SJCRH30 (cell line): Measurements from ENCODE around the gene APBB1IP. TPM values are rescaled to one million over a fixed set of nuclear protein-coding genes. Genes with fewer than 3 reads are reported as not detected.
A peak's percentile ranks its signal among the peaks of the same experiment; 100 is the strongest.

ENCODE experiments used
- DNase-seq, 2 experiments: peaks; one replicate each; pipeline ENCODE4 v3.0.0-alpha.2; 2015 to 2020
- H3K27ac ChIP-seq: fragments of 250-450 bp; sonication (Bioruptor Pico); 2 replicates; pipeline ENCODE4 v1.5.1; 2020; ENCODE audit warnings: mild to moderate bottlenecking, moderate library complexity
- H3K27me3 ChIP-seq: fragments of 250-450 bp; sonication (Bioruptor Pico); 2 replicates; pipeline ENCODE4 v1.5.1; 2020; ENCODE audit warnings: mild to moderate bottlenecking, moderate library complexity
- H3K36me3 ChIP-seq: fragments of 250-450 bp; sonication (Bioruptor Pico); 2 replicates; pipeline ENCODE4 v1.5.1; 2020; ENCODE audit warnings: mild to moderate bottlenecking, moderate library complexity
- H3K4me1 ChIP-seq: fragments of 250-450 bp; sonication (Bioruptor Pico); 2 replicates; pipeline ENCODE4 v1.5.1; 2020; ENCODE audit warnings: mild to moderate bottlenecking, moderate library complexity
- H3K4me3 ChIP-seq: fragments of 250-450 bp; sonication (Bioruptor Pico); 2 replicates; pipeline ENCODE4 v1.5.1; 2020; ENCODE audit warnings: mild to moderate bottlenecking, moderate library complexity
- H3K9me3 ChIP-seq: fragments of 250-450 bp; sonication (Bioruptor Pico); replicated peaks from 2 replicates; pipeline ENCODE4 v1.5.1; 2020; ENCODE audit warnings: mild to moderate bottlenecking, moderate library complexity
- total RNA-seq: library from RNA; depleted of rRNA; stranded (reverse); fragments of >200 nt; shearing (Covaris generic); gene quantifications from 2 replicates; pipeline ENCODE4 v1.2.3, GENCODE V29; 2014

Gene APBB1IP
- total RNA-seq, 1 experiment from 2014 or later = not detected

DNA sequence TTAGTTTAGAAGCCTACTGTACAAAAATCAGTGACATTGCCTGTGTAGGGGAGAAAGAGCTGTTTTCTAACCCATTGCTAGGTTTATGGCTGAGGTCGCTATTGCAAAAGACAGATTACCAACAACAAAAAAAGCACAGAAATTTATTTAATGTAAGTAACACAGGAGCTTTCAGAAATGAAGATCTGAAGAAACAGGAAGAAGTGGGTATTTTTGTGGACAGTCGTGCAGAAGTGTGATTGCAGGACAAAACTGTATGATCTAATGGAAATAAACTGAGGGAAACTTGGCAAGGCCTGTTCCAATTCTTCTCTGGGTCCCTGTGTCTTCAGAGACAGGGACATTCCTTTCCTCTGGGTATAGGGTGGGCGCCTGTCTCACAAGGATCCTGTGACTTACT, 87.4 kb downstream of the APBB1IP start:
- Histone ChIP-seq H3K4me3 (no peak overlapping the region), H3K36me3 (no peaks in the 10 kb centered on the region), H3K4me1 (no peaks in the 10 kb centered on the region), H3K27me3 (no peaks in the 10 kb centered on the region), H3K9me3 (no peaks in the 10 kb centered on the region), H3K27ac (no peak overlapping the region)
- no peak for DNase-seq

GRCh38 chr10:26527018-26527417, 88.9 kb downstream of the APBB1IP start:
- DNase-seq = no peak
- Histone ChIP-seq H3K36me3 (no peaks in the 10 kb centered on the region), H3K27ac (no peak overlapping the region)

DNA sequence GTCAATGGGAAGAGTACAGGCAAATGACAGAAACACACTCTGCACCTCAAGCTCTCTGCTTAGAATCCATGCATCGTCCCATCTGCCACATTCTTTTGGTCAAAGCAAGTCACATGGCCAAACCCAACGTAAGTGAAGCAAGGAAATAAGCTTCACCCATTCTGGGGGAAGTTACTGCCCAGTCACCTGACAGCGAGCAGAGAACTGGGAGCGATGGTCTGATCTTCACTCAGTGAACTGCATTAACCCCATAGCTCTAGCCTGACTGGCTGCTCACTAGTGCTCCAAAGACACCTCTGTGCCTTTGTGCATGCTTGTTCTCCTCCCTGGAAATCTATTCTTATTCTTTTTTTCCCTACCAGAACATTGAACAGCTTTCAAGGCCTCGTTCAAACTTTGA, 89.9 kb downstream of the APBB1IP start:
- Histone ChIP-seq H3K36me3 (no peaks in the 10 kb centered on the region), H3K4me3 (no peak overlapping the region), H3K4me1 (no peaks in the 10 kb centered on the region), H3K9me3 (no peaks in the 10 kb centered on the region), H3K27me3 (peaks cover 11% of the 10 kb centered on the region; the same call in 1 of the 2 replicates), H3K27ac (no peak overlapping the region)
- DNase-seq = no peak

More at GRCh38 chr10:26527018-26527417, 88.9 kb downstream of the APBB1IP start:
- no peaks in the 10 kb centered on the region for H3K9me3 ChIP-seq
- 0 out of 2 replicates have a peak, but pooled peaks cover 1% of the 10 kb centered on the region for H3K27me3 ChIP-seq
- H3K4me3 ChIP-seq = no peak overlapping the region
- H3K4me1 ChIP-seq = no peaks in the 10 kb centered on the region

- Histone ChIP-seq H3K4me3 (no peak overlapping the region), H3K27me3 (peaks cover 18% of the 10 kb centered on the region; the same call in 1 of the 2 replicates), H3K4me1 (no peaks in the 10 kb centered on the region), H3K36me3 (no peaks in the 10 kb centered on the region), H3K9me3 (no peaks in the 10 kb centered on the region), H3K27ac (no peak overlapping the region)
- no peak for DNase-seq
Observed at GRCh38 chr10:26528715-26529393, 90.7 kb downstream of the APBB1IP start.

GRCh38 chr10:26534384-26534783, 96.2 kb downstream of the APBB1IP start:
- H3K4me1 ChIP-seq = no peaks in the 10 kb centered on the region
- H3K9me3 ChIP-seq = no peaks in the 10 kb centered on the region
- no peak overlapping the region for H3K4me3 ChIP-seq
- no peaks in the 10 kb centered on the region for H3K36me3 ChIP-seq
- DNase-seq = no peak
- H3K27ac ChIP-seq = no peak overlapping the region
- peaks cover 32% of the 10 kb centered on the region for H3K27me3 ChIP-seq

GRCh38 chr10:26540601-26541000, 102.5 kb downstream of the APBB1IP start:
- Histone ChIP-seq H3K4me1 (no peaks in the 10 kb centered on the region), H3K27ac (no peak overlapping the region), H3K36me3 (no peaks in the 10 kb centered on the region), H3K27me3 (peaks cover 10% of the 10 kb centered on the region), H3K9me3 (no peaks in the 10 kb centered on the region), H3K4me3 (no peak overlapping the region)
- no peak for DNase-seq

DNA sequence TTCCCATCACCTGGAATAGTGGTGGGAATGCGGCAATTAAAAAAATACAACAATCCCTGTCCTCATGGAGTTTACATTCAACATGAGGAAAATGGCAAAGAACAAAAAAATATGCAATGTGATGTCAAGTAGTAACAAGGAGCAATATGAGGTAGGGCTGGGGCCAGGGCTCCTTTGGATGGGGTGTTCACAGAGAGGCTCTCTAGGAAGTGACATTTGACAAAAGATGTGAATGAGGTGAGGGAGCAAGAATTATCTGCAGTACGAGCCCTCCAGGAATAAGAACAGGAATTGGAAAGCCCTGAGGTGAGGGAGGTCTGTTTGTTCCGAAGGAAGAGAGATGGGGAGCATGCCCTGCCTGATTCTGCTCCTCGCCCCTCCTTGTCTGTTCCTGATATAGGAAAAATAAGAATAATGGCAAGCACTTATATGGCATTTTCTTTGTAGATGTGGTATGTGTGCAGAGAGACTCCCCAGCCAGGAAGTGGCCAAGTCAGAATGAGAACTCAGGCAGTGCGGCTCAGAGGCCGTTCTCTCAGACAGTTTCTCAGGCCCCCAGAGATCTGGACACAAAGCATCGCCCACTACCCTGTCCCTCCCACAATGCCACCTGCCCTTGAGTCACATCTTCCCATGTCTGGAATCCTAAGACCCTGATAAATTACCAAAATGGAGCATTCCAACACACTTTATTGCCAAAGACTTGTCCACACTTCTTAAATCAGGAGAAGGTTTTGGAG, 105.6 kb downstream of the APBB1IP start:
- no peak for DNase-seq
- H3K36me3 ChIP-seq = no peaks in the 10 kb centered on the region

GRCh38 chr10:26544932-26545331, 106.8 kb downstream of the APBB1IP start:
- no peak for DNase-seq
- Histone ChIP-seq H3K4me1 (no peaks in the 10 kb centered on the region), H3K27ac (no peak overlapping the region), H3K4me3 (no peak overlapping the region), H3K27me3 (peaks cover 4% of the 10 kb centered on the region), H3K36me3 (no peaks in the 10 kb centered on the region), H3K9me3 (0 out of 2 replicates have a peak, but pooled peaks cover 2% of the 10 kb centered on the region)

More for the DNA sequence above, 105.6 kb downstream of the APBB1IP start:
- H3K4me3 ChIP-seq = no peak overlapping the region
- no peaks in the 10 kb centered on the region for H3K9me3 ChIP-seq
- no peaks in the 10 kb centered on the region; the same call in none of the 2 replicates for H3K27me3 ChIP-seq
- no peak overlapping the region for H3K27ac ChIP-seq
- no peaks in the 10 kb centered on the region for H3K4me1 ChIP-seq

- no peak overlapping the region for H3K4me3 ChIP-seq
- H3K27me3 ChIP-seq = peaks cover 4% of the 10 kb centered on the region
- DNase-seq = no peak
Observed at GRCh38 chr10:26550774-26551526, 112.8 kb downstream of the APBB1IP start.

GRCh38 chr10:26554246-26554645, 116.1 kb downstream of the APBB1IP start:
- H3K4me1 ChIP-seq = no peaks in the 10 kb centered on the region
- H3K9me3 ChIP-seq = peaks cover 2% of the 10 kb centered on the region; the same call in 1 of the 2 replicates
- no peak overlapping the region for H3K4me3 ChIP-seq
- H3K27me3 ChIP-seq = peaks cover 4% of the 10 kb centered on the region; the same call in 1 of the 2 replicates
- no peak overlapping the region for H3K27ac ChIP-seq
- no peaks in the 10 kb centered on the region for H3K36me3 ChIP-seq
- DNase-seq = peak; percentile 64 to 70

More at GRCh38 chr10:26550774-26551526, 112.8 kb downstream of the APBB1IP start:
- Histone ChIP-seq H3K27ac (no peak overlapping the region), H3K9me3 (peaks cover 2% of the 10 kb centered on the region; the same call in 1 of the 2 replicates), H3K4me1 (no peaks in the 10 kb centered on the region), H3K36me3 (no peaks in the 10 kb centered on the region)

DNA sequence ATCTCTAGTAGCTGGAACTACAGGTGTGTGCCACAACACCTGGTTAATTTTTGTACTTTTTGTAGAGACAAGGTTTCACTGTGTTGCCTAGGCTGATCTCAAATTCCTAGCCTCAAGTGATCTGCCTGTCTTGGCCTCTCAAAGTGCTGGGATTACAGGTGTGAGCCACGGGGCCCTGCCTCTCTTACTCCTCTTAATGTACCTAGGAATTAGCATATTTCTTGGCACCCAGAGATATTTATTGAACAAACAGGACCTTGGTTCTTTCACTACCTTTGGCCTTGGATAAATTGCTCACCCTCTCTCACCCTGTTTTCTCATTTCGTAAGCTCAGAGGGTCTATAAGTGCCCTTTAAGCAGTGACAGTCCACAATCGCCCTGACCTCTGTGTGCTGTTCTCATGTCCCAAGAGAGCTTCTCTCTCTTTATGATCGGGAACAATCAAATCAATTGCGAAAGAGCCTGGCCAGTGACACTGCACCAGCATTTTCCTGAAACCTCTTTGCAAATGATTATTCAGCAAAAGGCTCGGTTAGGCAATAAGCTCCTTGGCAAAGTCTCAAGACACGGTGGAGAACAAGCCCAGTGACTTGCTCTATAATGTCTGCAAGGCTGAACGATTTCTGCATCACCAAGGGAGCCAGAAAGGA, 117.7 kb downstream of the APBB1IP start:
- Histone ChIP-seq H3K9me3 (no peaks in the 10 kb centered on the region), H3K36me3 (no peaks in the 10 kb centered on the region), H3K27ac (no peak overlapping the region)

DNA sequence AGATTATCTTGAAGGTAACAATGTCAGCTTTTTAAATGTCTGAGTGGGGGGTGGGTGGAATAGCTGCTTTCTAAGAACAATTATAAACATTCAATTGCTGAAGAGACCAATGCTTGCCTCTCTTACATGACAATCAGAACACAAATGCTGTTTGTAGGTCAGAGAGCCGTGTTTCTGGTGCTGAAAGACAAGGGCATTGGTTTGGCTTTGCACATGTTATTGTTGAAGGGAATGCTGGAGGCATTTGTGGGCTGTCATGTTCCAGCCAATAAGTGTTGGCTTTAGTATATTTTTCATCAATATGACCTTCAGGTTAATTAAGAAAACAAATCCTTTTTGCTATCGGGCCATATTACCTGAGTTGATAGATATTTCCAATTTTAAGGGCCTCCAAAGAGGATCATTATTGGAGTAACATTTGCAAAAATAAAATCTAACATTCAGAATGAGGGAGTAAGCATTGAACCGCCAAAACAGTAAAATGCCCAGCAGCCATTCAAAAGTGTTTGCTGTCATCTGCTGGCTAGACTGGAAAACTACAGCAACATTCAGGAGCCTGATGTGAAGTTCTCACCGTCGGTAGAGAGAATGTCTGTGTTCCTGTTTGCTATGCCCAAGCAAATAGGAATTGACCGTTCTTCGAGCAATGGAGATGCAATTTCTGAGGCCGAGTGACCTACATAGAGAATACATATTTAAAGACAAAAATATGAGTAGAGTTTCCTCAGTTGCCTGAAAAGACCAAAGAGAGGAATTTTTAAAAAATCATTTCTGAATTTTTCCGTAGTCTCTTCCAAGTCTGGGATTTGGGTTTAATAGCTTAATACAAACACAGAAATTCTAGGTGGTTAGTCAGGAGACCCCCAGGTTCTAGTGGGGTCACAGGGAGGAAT, 118.9 kb downstream of the APBB1IP start:
- Histone ChIP-seq H3K4me3 (no peak overlapping the region), H3K9me3 (no peaks in the 10 kb centered on the region), H3K27ac (no peak overlapping the region), H3K27me3 (peaks cover 4% of the 10 kb centered on the region), H3K4me1 (no peaks in the 10 kb centered on the region), H3K36me3 (no peaks in the 10 kb centered on the region)
- DNase-seq = peak; percentile 14 to 64

More for the DNA sequence above, 117.7 kb downstream of the APBB1IP start:
- Histone ChIP-seq H3K27me3 (peaks cover 4% of the 10 kb centered on the region), H3K4me3 (no peak overlapping the region), H3K4me1 (no peaks in the 10 kb centered on the region)
- no peak for DNase-seq

- Histone ChIP-seq H3K27ac (no peak overlapping the region), H3K36me3 (no peaks in the 10 kb centered on the region), H3K4me1 (no peaks in the 10 kb centered on the region), H3K9me3 (no peaks in the 10 kb centered on the region), H3K4me3 (no peak overlapping the region), H3K27me3 (peaks cover 5% of the 10 kb centered on the region)
- no peak for DNase-seq
Observed at GRCh38 chr10:26557641-26558014, 119.5 kb downstream of the APBB1IP start.
